ENCODE results near the gene SLC25A39. TPM values are rescaled to one million over a fixed set of nuclear protein-coding genes. Genes with fewer than 3 reads are reported as not detected.

SLC25A39 gene
- total and polyA plus RNA-seq, 4 donors = 59.9 to 128 (median 102) TPM

Small RNA genes within 50 kb of the gene (small RNA-seq; reads per million reads assigned to genes)
- 0.06 reads per million for gene RF00012 (ENCODE audit: low replicate concordance)
- gene RN7SL507P (ENCODE audit: low replicate concordance) = 0.20 reads per million, percentile 6 among the genes with 10 or more reads in this experiment
- gene RNU6-453P (ENCODE audit: low replicate concordance) = not detected

Other genes starting within 250 kb of the SLC25A39 start
- gene HDAC5, start 201.2 kb downstream of the SLC25A39 start, total RNA-seq = 10 to 100 TPM; 32.1 to 43.7 TPM
- gene HDAC5, start 201.2 kb downstream of the SLC25A39 start, polyA plus RNA-seq (ENCODE audit: insufficient read length in 2 of 2) = 10 to 100 TPM; 64.2 to 68.8 TPM
- gene HROB, start 182.9 kb downstream of the SLC25A39 start, total RNA-seq = 1 to 10 TPM in 1 of 2 donors, under 1 TPM in 1; 0.79 to 2.3 TPM
- 1 to 10 TPM; 3.1 to 4.8 TPM for gene HROB, start 182.9 kb downstream of the SLC25A39 start, polyA plus RNA-seq (ENCODE audit: insufficient read length in 2 of 2)
- under 1 TPM in 1 of 2 donors, not detected in 1; 0.11 TPM for gene ASB16, start 154.1 kb downstream of the SLC25A39 start, total RNA-seq
- 1 to 10 TPM; 1.4 to 3.1 TPM for gene ASB16, start 154.1 kb downstream of the SLC25A39 start, polyA plus RNA-seq (ENCODE audit: insufficient read length in 2 of 2)
- gene TMUB2, start 137.9 kb downstream of the SLC25A39 start, total RNA-seq = 10 to 100 TPM; 27.2 to 39.8 TPM
- 10 to 100 TPM; 40.8 to 54.8 TPM for gene TMUB2, start 137.9 kb downstream of the SLC25A39 start, polyA plus RNA-seq (ENCODE audit: insufficient read length in 2 of 2)
- gene ATXN7L3, start 124.9 kb downstream of the SLC25A39 start, total RNA-seq = 10 to 100 TPM; 41.9 to 47.4 TPM
- gene ATXN7L3, start 124.9 kb downstream of the SLC25A39 start, polyA plus RNA-seq (ENCODE audit: insufficient read length in 2 of 2) = 100 to 1,000 TPM; 109 to 118 TPM
- gene UBTF, start 105.1 kb downstream of the SLC25A39 start, total RNA-seq = 100 to 1,000 TPM in 1 of 2 donors, 10 to 100 TPM in 1; 48.6 to 101 TPM
- 100 to 1,000 TPM; 123 to 127 TPM for gene UBTF, start 105.1 kb downstream of the SLC25A39 start, polyA plus RNA-seq (ENCODE audit: insufficient read length in 2 of 2)
- 10 to 100 TPM; 13.7 to 34.6 TPM for gene SLC4A1, start 56.7 kb downstream of the SLC25A39 start, total RNA-seq
- gene SLC4A1, start 56.7 kb downstream of the SLC25A39 start, polyA plus RNA-seq (ENCODE audit: insufficient read length in 2 of 2) = 1 to 10 TPM; 3.9 to 4.1 TPM
- gene RUNDC3A, start 16.2 kb downstream of the SLC25A39 start, total RNA-seq = 10 to 100 TPM; 44.0 to 54.4 TPM
- 100 to 1,000 TPM; 169 to 173 TPM for gene RUNDC3A, start 16.2 kb downstream of the SLC25A39 start, polyA plus RNA-seq (ENCODE audit: insufficient read length in 2 of 2)
- 100 to 1,000 TPM; 106 to 146 TPM for gene GRN, start 20.5 kb upstream of the SLC25A39 start, total RNA-seq
- gene GRN, start 20.5 kb upstream of the SLC25A39 start, polyA plus RNA-seq (ENCODE audit: insufficient read length in 2 of 2) = 100 to 1,000 TPM; 119 to 146 TPM
- 10 to 100 TPM; 12.1 to 41.6 TPM for gene FAM171A2, start 39.0 kb upstream of the SLC25A39 start, total RNA-seq
- gene FAM171A2, start 39.0 kb upstream of the SLC25A39 start, polyA plus RNA-seq (ENCODE audit: insufficient read length in 2 of 2) = 100 to 1,000 TPM; 110 to 120 TPM
- 1 to 10 TPM; 5.4 to 5.6 TPM for gene ITGA2B, start 64.8 kb upstream of the SLC25A39 start, total RNA-seq
- 10 to 100 TPM in 1 of 2 donors, 1 to 10 TPM in 1; 3.9 to 10.2 TPM for gene ITGA2B, start 64.8 kb upstream of the SLC25A39 start, polyA plus RNA-seq (ENCODE audit: insufficient read length in 2 of 2)
- gene GPATCH8, start 178.6 kb upstream of the SLC25A39 start, total RNA-seq = 10 to 100 TPM; 36.0 to 37.4 TPM
- gene GPATCH8, start 178.6 kb upstream of the SLC25A39 start, polyA plus RNA-seq (ENCODE audit: insufficient read length in 2 of 2) = 10 to 100 TPM; 36.4 to 42.0 TPM
- gene FZD2, start 232.7 kb upstream of the SLC25A39 start, total RNA-seq = 10 to 100 TPM in 1 of 2 donors, 1 to 10 TPM in 1; 7.4 to 18.3 TPM
- gene FZD2, start 232.7 kb upstream of the SLC25A39 start, polyA plus RNA-seq (ENCODE audit: insufficient read length in 2 of 2) = 10 to 100 TPM; 10.4 to 15.5 TPM